ENCODE results near the gene FOXF1.

FOXF1 gene

GRCh38 chr16:86534779-86535615 lies 24.7 kb downstream of the FOXF1 start:
- no peak for DNase-seq

GRCh38 chr16:86536621-86537020 lies 26.3 kb downstream of the FOXF1 start:
- no peak for DNase-seq

- no peak for DNase-seq
These were observed 27.2 kb downstream of the FOXF1 start for GRCh38 chr16:86537486-86537885.

- DNase-seq = no peak
These were observed 28.0 kb downstream of the FOXF1 start for GRCh38 chr16:86538196-86538780.

- DNase-seq = no peak
These were observed 30.6 kb downstream of the FOXF1 start for GRCh38 chr16:86540894-86541293.

- no peak for DNase-seq
These were observed 31.2 kb downstream of the FOXF1 start for GRCh38 chr16:86541560-86541959.

- DNase-seq = no peak
These were observed 32.7 kb downstream of the FOXF1 start for GRCh38 chr16:86542756-86543750.

- no peak for DNase-seq
These were observed 35.2 kb downstream of the FOXF1 start for GRCh38 chr16:86545481-86545880.

- DNase-seq = no peak
These were observed 35.8 kb downstream of the FOXF1 start for GRCh38 chr16:86545954-86546637.

- DNase-seq = no peak
These were observed 36.3 kb downstream of the FOXF1 start for GRCh38 chr16:86546638-86547013.

- DNase-seq = no peak
These were observed 37.0 kb downstream of the FOXF1 start for GRCh38 chr16:86547286-86547685.

GRCh38 chr16:86549076-86549892 lies 39.0 kb downstream of the FOXF1 start:
- no peak for DNase-seq

GRCh38 chr16:86549893-86550190 lies 39.5 kb downstream of the FOXF1 start:
- DNase-seq = no peak

GRCh38 chr16:86550281-86550680 lies 40.0 kb downstream of the FOXF1 start:
- no peak for DNase-seq

- DNase-seq = no peak
These were observed 43.0 kb downstream of the FOXF1 start for GRCh38 chr16:86553356-86553755.

- DNase-seq = no peak
These were observed 44.2 kb downstream of the FOXF1 start for GRCh38 chr16:86554599-86554916.

- peak; percentile 94 to 98 (median 98) for DNase-seq
These were observed 44.8 kb downstream of the FOXF1 start, which contains the start of gene MTHFSD for GRCh38 chr16:86554917-86555703. MTHFSD (minus strand) TSS chr16:86555235; CDS start chr16:86555184, 51 bp downstream.

- no peak for DNase-seq
These were observed 45.4 kb downstream of the FOXF1 start for GRCh38 chr16:86555704-86556075.

- no peak for DNase-seq
These were observed 46.2 kb downstream of the FOXF1 start for GRCh38 chr16:86556576-86556975.

GRCh38 chr16:86557587-86557986 lies 47.3 kb downstream of the FOXF1 start:
- DNase-seq = no peak

Data from suppressor macrophage treated with lipopolysaccharide for 1 hour (primary cell).